OCI-M2 (cell line): Measurements from ENCODE around the gene KRT83.
"Not testable (repeated sequence)": the region's sequence is repeated elsewhere in the genome, so short reads cannot be mapped to it uniquely, and the experiment has no call there.

Source experiments
- DNase-seq: peaks from one replicate; lab custom pipeline; 2025; ENCODE audit not compliant: unreplicated experiment; lab: John Stamatoyannopoulos, UW

Gene KRT83

DNA sequence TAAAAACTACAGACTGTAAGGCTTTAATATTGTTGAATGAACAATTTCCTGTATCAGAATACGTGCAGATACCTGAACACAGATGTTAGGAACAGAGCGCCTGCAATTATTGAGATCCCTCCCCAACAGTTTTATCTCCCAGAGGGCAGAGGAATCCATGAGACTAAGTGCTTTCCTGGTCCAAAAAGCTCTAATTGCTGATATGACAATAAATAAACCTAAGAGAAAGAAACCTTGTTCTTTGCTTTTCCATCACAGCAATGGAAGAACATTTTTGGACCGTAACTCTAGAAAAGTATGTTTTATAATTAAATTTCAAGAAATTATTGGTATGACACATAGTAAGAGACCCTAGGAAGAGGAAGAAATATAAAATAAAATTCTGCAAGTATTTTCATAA lies 13.0 kb upstream of the KRT83 start:
- DNase-seq = no peak

DNA sequence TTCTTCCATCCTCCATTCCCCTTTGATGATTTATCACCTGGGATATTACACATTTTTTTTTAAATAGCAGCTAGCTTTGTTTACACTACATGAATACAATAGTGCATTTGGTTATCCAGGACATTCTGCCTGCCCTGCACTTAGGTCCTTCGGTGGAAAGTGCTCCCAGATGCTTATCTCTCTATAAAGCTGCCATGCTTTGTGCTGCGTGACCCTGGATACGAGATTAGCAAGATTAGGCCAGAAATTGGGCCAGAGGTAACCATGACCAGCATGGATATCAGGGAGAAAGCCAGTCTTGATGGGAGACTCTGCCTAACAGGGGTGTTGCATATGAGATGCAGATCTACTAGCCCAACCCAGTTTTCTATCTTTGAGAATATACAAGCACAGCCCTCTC lies 12.1 kb upstream of the KRT83 start:
- DNase-seq = no peak

DNA sequence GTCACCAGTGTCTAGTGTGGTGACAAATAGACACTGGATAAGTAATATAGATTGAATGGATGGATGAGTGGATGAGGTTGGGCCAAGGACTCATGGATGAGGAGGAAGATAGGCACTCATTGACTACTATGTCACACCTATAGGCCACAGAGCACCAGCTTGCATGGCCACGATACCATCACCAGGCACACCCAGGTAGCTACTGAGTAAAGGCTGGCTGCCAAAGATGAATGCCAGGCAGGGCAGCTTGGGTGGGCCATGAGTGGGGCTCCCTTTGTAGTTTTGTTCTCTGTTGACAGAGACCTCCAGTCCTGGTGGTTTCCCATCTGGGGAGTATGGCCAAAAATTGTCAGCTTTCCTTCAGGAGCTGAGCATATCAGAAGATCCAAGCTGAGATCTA lies 11.2 kb upstream of the KRT83 start:
- DNase-seq = no peak

DNA sequence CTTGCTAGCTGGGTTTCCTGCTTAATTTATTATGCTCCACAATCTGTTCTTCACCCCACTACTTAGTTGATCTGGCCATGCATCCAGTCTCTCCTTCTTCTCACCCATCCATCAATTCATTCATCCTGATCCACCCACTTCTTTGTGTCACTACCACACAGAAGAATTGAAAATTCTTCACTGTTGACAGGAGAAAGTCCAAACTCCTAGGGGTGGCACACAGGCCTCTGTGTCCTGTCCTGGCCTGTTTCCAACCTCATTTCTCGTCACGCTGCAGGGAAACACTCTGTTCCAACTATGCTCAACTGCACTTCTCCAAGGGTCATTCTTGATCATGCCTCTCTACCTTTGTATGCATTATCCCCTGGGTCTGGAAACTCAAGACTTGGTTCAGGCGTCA lies 10.6 kb upstream of the KRT83 start:
- no peak for DNase-seq

DNA sequence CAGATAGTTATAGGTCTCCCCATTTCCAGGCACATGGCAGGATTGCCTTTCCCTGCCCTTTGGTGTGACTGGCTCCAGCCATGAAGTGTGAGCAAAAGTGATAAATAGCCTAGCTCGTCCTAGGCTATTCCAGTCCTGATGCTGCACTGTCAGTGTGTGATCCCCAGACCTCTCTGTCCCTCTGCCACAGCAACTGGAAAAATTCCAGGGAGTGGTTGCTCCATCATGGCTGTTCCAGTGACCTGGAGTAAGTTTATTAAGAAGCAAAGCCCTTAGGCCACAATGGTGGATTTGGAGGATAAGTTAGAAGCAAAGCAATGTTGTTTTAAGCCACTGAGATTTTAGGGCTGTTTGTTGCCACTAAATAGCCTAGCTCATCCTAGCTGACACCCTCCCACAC lies 9.8 kb upstream of the KRT83 start:
- DNase-seq = no peak

DNA sequence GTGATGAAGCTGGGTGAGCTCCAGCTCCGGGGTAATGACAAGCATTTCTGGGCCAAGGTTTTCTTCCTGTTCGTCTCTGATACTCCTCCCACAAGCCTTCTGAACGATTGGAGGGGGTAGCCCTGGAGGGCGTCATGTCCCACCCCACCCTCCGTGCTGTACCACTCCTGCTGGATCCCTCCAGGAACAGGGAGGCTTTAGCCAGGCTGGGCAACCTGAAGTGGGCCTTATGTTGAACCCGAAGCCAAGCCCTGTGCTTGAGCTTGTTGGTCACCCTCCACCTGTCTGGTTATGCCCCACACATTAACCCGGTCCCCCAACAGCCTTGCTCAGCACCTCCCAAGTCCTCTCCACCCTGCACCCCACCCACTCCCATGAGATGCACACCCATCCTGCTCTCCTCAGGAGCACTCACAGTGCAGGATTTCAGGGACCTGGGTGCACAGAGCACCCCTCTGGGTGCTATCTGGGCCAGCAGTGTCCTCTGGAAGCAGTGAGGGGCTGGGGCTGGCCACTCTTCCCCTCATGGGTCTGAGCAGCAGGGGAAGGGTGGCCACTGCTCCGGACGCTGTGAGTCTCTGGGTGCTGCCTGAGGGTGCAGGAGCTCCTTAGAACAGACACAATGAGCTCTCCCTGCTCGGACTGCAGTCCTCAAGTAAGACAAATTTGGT lies 6.8 kb upstream of the KRT83 start:
- DNase-seq = no peak

DNA sequence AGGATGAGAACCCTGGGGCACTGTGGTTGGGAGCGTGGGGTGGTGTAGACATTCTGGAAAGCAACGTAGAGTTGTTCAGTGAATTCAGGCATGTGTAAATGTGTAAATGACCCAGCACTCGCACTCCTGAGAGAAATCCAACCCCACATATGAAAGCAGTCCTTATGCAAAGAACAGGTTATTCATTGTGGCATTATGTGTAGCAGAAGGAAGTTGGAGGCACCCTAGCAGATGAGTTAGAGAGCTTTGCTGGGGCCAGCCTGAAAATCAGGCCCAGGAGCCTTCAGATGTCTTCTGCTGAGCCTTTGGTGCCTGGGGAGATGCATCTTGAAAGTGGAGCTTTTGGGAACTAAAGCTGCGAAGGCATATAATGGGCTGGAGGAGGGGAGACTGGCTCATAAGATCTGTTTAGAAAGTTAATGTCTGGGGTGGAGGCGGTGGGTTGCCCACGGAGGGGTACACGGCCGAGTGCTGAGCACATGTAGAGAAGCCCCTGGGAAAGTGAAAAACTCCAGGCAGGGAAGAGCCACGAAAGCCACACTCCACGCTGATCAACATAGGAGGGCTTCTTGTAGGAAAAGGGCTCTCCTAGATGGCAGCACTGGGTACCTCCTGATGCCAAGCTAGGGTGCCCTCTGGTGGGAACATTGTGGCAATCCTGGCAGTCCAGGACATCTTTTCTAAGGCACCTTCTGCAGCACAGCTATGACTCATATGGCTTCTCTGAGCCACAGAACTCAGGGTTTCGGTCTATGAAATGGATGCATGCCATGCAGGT lies 6.0 kb upstream of the KRT83 start:
- no peak for DNase-seq

DNA sequence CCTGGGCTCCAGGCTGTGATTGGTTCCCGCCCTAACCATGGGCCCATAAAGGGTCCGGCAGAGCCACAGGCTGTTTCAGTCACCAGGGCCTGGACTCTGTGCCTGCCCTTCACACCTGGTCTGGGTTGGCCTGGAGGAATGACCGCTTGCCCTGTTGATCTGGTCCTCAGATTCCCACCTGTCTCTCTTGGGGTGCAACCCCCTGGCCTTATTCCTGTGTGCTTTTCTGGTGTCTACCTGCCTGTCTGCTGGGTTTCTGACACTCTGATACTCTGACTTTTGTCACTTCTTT lies 2.9 kb upstream of the KRT83 start:
- no peak for DNase-seq

DNA sequence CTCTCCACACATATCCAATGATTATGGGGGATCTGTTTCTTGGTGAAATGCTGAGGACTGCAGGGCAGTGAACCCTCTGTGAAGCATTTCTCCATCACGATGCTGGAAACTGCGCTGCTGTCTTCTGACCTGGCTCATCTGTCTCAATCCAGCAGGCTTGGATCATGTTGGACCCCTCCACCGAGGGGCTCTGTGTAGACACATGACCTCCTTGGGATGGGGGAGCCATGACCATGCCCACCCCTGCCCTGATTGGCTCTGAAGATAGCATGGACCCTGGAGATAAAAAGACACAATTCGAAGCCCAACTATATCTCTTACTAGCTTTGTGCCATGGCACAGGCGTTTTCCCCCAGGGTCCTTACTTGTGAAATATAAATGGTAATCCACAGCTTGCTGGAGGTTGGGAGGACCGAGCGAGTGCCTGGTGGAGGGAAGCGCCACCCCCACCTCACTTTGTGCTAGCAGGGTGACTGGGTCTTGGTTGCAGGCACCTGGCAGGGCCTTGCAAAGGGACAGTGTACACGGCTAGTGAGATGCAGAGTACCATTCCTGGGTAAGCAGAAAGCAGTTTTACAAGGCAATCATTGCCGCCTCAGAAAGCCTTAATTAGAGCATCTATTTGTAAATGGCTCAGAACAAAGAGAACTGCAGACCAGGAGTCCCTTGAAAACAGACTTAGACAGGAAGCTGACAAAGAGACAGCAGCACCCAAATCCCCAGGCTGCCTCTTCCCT lies 2.4 kb upstream of the KRT83 start:
- DNase-seq = no peak

DNA sequence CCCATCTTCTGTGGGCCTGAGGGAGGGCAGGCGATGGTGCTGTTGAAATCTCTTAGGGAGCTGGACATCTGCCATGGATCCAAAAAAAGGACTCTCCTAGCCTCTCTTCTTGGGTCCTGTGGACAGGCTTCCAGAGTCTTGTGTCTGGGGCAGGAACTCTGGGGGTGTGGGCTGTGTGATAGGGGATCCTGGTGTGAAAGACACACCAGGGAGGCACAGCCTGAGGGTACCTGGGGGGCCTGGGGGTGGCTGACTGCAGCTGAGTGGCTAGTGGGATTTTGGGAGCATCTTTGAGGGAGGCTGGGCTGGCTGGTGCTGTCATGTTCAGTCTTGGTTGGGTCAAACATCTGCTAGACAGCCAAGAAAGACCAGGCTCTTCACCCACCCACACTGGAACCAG lies 1.8 kb upstream of the KRT83 start:
- no peak for DNase-seq

DNA sequence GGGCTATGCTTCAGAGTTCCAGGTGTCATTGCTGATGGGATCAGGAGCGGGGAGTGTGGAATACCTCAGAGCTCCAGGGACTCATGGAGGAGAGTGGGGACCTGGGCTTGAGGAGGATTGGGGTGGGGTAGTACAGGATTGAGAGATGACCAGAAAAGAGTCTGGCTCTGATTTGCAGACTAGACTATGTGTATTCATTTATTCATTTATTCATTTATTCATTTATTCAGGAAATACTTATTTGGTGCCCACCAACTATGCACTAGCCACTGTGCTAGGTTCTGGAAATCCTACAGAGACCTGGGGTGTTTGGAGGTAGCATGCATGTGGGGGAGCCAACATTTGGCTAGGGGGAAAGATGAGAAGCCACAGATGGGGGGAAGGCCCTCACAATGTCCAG lies 871 bp upstream of the KRT83 start:
- no peak for DNase-seq

DNA sequence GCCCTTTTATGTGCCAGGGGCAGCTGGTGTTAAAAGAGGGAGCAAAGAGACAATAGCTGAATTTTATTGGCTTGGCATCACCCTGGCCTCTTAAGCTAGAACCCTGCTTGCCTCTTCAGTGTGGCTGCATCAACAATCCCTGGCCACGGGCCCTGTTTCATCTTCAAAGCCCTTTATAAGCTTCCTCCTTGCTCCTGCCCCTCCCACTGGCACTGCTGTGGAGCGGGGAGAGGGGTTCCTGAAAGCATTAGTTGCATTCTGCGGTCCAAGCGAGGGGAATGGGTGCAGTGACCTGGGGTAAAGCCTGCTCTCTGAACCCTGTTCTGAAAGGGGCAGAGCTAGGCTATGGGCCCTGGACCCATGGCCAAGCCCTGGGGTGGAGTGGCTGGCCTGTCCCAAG lies 220 bp upstream of the KRT83 start:
- DNase-seq = no peak

DNA sequence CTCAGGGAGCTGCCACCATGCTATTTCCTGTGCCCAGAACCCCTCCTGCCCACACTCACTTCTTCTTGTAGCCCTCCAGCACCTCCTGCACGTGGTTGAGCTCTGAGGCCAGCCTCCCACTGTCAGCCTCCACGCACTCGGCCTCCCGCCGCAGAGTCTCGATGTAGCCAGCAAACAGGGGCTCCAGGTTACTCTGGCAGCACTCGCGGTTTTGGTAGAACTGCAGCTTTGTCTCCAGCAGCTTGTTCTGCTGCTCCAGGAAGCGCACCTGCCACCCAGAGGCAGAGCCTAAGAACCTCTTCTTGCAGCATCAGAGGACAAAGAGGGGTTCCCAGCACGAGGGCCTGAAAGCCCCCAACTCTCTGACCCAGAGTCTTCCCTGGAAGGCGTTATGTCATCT lies 2.1 kb downstream of the KRT83 start:
- DNase-seq = no peak

DNA sequence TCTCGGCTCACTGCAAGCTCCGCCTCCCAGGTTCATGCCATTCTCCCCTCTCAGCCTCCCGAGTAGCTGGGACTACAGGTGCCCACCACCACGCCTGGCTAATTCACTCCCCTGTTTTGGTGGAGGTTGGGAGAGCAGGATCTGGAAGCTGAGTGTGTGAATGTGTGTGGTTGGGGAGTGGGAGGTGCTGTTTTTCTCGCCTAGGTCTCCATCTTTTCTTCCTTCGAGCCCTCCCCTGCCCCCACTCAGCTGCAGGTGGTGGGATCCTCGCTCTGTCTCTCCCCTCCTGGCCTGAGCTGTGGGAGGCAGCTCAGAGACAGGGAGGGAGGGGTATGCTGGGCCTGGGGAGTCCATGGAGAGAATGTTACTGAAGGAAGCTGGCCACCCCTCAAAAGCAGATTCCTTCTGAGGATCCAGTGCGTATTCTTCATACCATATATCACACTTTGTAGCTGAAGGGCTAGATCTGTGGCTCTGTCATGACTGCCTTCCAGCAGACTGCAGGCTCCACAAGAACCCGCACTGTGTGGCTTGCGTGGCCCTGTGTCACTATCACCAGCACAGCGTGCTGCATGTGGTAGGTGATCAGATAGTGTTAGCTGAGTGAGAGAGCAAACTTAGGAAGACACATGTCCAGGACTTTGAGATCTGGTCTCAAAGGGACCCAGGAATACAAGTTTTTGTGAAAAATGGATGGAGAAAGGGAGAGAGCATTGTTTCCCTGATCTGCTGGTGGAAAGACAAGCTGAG lies 2.8 kb downstream of the KRT83 start:
- no peak for DNase-seq

DNA sequence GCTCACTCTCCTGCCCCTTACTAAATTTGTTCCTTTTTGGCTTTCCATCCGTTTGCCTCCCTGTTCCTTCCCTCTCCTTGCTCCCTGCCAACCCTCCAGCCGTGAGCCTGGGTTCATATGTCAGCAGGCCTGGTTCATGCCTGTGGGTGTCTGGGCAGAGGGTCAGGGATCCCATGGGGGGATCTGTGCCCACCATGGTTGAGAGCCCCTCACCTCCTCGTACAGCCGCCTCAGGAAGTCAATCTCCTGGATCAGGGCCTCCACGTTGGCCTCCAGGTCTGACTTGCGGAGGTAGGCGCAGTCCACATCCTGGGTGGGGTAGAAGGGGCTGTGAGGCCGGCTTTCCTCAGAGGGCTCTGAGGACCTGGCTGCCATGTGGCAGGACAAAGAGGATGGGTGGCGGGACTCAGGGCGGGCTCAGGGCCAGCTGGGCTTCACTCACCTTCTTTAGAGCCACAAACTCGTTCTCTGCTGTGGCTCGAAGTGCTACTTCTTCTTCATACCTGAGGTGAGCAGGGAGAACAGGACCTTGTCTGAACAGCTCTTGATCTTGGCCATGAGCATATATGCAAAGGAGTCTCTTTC lies 3.6 kb downstream of the KRT83 start:
- DNase-seq = no peak

DNA sequence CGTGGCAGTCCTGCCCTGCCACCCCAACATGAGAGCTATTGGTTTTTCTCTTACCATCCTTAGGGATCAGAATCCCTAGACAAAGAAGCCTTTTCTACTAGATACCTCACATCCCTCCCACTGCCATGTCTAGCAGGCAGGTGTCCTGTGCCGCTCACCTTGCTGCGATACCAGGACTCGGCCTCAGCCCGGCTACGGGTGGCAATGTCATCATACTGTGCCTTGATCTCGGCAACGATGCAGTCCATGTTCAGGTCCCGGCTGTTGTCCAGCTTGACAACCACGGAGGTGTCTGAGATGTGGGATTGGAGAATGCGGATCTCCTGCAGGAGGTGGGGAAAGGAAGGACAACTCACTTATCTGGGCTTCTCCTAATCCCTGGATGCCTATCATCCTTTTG lies 4.5 kb downstream of the KRT83 start:
- DNase-seq = no peak

DNA sequence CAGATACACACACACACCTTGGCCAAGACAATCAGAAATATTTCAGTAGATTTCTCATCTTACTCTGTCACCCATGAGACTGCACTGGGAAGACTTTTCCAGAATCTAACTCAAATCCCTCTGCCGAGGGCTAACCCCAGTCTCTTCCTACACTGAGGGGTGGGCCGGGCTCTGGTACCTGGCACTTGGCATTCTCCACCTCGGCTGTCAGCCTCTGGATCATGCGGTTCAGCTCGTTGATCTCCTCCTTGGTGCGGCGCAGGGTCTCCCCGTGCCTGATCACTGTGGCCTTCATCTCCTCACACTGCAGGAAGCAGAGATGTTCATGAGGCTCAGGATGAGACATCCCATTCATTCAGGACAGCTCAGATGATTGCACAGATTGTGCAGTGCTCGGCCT lies 4.9 kb downstream of the KRT83 start:
- DNase-seq = no peak

DNA sequence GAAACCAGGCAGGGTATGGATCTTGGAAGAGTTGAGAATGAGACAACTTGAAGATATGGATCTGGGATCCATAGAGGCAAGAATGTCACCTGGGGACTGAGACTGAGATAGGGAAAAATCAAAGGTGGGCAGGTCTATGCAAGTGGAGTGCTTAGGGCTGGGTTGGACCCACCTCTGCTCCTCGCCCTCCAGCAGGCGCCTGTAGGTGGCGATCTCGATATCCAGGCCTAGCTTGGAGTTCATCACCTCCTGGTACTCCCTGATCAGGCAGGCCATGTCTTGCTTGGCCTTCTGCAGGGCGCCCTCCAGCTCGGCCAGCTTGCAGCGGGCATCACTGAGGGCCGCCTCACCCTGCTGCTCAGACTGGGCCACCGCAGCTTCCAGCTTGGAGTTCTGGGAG lies 5.5 kb downstream of the KRT83 start:
- not testable (repeated sequence) for DNase-seq

DNA sequence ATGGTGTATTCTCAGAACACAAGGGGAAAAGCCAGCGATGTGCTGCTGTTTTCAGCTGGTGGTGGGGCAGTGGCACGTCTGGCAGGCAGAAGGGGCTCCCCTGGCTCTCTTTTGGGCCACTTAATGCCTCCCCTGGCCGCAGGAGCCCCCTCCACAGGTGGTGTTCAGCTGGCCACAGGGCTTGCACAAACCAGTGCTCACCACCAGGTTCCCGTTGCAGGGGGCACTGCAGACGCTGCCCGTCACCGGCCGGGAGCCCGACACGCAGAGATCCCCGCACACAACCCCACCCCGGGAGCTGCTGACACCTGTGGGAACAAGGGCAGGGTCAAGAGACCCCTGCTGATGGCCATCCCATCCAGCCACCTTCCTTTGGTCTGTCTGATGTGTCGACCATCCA lies 6.7 kb downstream of the KRT83 start:
- DNase-seq = no peak

DNA sequence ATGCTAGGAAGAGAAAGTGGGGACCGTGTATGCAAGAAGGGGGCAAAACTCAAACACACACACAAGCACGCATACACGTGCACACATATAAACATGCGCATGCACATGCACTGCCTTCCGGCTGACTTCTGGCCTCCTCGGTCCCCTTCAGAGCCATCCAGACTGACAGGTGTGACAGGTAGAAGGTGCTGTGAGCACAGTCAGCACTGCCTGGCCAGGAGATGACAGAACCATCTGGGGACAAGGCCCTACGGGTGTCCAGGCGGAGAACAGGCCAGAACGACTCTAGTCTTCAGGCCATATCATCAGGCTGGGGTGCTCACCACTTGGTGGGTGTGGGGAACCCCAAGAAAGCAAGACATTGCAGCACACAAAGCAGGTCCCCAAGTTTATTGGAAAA lies 7.3 kb downstream of the KRT83 start:
- DNase-seq = no peak

DNA sequence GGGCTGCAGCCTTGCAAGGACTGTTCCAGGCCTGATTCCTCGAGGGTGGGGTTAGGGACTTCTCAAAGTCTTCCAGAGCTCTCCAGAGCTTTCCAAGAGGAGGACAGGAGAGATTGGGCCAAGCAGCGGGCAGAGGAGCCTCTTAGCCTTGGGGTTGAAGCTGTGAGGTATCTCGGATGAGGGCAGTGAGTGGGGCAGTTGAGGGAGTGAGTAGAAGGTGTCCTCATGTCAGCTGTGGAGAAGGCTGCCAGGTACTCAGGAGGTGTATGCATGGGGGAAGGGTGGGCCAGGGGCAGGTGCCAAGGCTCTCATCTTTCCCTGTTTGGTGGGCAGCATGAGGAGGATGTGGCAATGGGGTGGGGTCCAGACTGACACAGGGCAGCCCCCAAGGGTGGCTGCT lies 7.7 kb downstream of the KRT83 start:
- DNase-seq = no peak
